Tibial artery (tissue), 4 donors: ENCODE measurements around the gene GPRC5D.

Experiments
- DNase-seq, 2 donors: peaks; one replicate each; pipeline ENCODE4 v3.0.0-alpha.2; 2019
- H3K27ac ChIP-seq, 2 donors: fragments of 200-600 bp; sonication (generic) in 1 of 2; 1 replicate in 1 of 2; 2 replicates in 1 of 2; pipeline ENCODE4 v1.5.1; 2018 to 2019; ENCODE audit warnings: mild to moderate bottlenecking in 1 of 2
- H3K27me3 ChIP-seq, 2 donors: fragments of 200-600 bp; sonication (generic) in 1 of 2; one replicate each; pipeline versions ENCODE4 v1.5.1 to v1.6.0; 2016 to 2019
- H3K36me3 ChIP-seq, 3 donors: fragments of 200-600 bp; sonication (generic) in 2 of 3; one replicate each; pipeline ENCODE4 v1.5.1; 2016 to 2019; ENCODE audit warnings: mild to moderate bottlenecking in 2 of 3
- H3K4me1 ChIP-seq, 4 donors: fragments of 200-600 bp; sonication (generic) in 2 of 4; 1 replicate in 3 of 4; 2 replicates in 1 of 4; pipeline ENCODE4 v1.5.1; 2016 to 2019
- H3K4me3 ChIP-seq, 2 donors: fragments of 200-600 bp; sonication (generic) in 1 of 2; 1 replicate in 1 of 2; 2 replicates in 1 of 2; pipeline ENCODE4 v1.5.1; 2018 to 2019; ENCODE audit warnings: mild to moderate bottlenecking in 2 of 2
- H3K9me3 ChIP-seq, 3 donors: fragments of 200-600 bp; sonication (generic) in 1 of 3; one replicate each; pipeline ENCODE4 v1.5.1; 2016 to 2019
- intact Hi-C: fragments of 100-400 bp; cut with DNase I; formaldehyde crosslinking; loops from one replicate; pipeline ENCODE4 v1.15.0; 2023; ENCODE audit warnings: low total_unique reads
- TF ChIP-seq, protein P1 (sequence below), 2 experiments: fragments of 200-600 bp in 1 of 2; fragments of 450-650 bp in 1 of 2; IDR thresholded peaks; one replicate each; pipeline ENCODE4 v1.5.1; 2017 to 2019; ENCODE audit warnings: antibody characterized with exemption in 2 of 2, mild to moderate bottlenecking in 1 of 2, moderate library complexity in 1 of 2

The GPRC5D gene

GRCh38 chr12:12915656-12916055, 36.3 kb downstream of the GPRC5D start:
- no peak for DNase-seq
- H3K36me3 ChIP-seq = peaks cover 13 to 25% (median 14%) of the 10 kb centered on the region in 3 donors
- H3K9me3 ChIP-seq = no peaks in the 10 kb centered on the region
- intact Hi-C loops = loop anchor here (5.0 to 10.0 kb wide), 3 partner anchors 67 to 1361 kb away; no protein-coding TSS in a partner anchor
- H3K4me3 ChIP-seq = no peak overlapping the region
- H3K27me3 ChIP-seq = no peaks in the 10 kb centered on the region
- TF ChIP-seq, protein P1, sequence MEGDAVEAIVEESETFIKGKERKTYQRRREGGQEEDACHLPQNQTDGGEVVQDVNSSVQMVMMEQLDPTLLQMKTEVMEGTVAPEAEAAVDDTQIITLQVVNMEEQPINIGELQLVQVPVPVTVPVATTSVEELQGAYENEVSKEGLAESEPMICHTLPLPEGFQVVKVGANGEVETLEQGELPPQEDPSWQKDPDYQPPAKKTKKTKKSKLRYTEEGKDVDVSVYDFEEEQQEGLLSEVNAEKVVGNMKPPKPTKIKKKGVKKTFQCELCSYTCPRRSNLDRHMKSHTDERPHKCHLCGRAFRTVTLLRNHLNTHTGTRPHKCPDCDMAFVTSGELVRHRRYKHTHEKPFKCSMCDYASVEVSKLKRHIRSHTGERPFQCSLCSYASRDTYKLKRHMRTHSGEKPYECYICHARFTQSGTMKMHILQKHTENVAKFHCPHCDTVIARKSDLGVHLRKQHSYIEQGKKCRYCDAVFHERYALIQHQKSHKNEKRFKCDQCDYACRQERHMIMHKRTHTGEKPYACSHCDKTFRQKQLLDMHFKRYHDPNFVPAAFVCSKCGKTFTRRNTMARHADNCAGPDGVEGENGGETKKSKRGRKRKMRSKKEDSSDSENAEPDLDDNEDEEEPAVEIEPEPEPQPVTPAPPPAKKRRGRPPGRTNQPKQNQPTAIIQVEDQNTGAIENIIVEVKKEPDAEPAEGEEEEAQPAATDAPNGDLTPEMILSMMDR (IDR thresholded peaks at IDR 0.05) = no peak
- H3K4me1 ChIP-seq = peaks cover 0 to 14% (median 8%) of the 10 kb centered on the region in 4 donors
- H3K27ac ChIP-seq = peak overlapping the region in 1 of 2 donors; percentile 43

GRCh38 chr12:12912711-12913110, 39.3 kb downstream of the GPRC5D start:
- intact Hi-C loops = loop anchor here (10.0 kb wide), 1 partner anchor 1358 kb away; no protein-coding TSS in a partner anchor
- no peak for DNase-seq
- H3K9me3 ChIP-seq = no peaks in the 10 kb centered on the region
- peaks cover 13 to 36% (median 21%) of the 10 kb centered on the region in 3 donors for H3K36me3 ChIP-seq
- peaks cover 0 to 34% (median 20%) of the 10 kb centered on the region in 4 donors for H3K4me1 ChIP-seq
- H3K27me3 ChIP-seq = no peaks in the 10 kb centered on the region
- no peak overlapping the region for H3K4me3 ChIP-seq
- TF ChIP-seq, protein P1 (IDR thresholded peaks at IDR 0.05) = no peak
- H3K27ac ChIP-seq = no peak overlapping the region

DNA sequence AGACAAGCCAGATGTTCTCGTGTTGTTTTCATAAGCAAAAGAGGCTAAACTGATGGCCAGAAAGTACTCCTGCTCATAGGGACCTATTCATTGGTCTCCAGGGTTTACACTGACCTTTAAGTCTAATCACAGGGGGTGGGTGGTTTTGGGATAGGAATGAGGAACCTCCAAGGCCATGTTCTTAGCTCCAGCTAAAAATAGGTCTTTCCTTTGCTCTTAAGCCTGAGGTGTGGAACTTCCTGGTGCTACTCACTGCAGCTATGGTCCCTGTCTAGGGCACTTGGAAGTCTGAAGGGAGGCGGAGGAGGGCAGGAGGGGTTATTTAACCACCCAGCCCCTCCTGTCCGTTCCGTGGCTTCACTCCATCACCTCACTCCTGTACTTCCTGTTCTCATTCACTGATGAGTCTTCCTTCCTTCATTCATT, 42.0 kb downstream of the GPRC5D start:
- no peaks in the 10 kb centered on the region for H3K9me3 ChIP-seq
- peak overlapping the region; percentile 49 to 50 for H3K27ac ChIP-seq
- no peaks in the 10 kb centered on the region for H3K27me3 ChIP-seq
- intact Hi-C loops = loop anchor here (10.0 kb wide), 1 partner anchor 1355 kb away; no protein-coding TSS in a partner anchor
- H3K36me3 ChIP-seq = peaks cover 13 to 36% (median 21%) of the 10 kb centered on the region in 3 donors
- DNase-seq = no peak
- H3K4me3 ChIP-seq = no peak overlapping the region
- TF ChIP-seq, protein P1 (IDR thresholded peaks at IDR 0.05) = no peak
- H3K4me1 ChIP-seq = peaks cover 0 to 21% (median 13%) of the 10 kb centered on the region in 4 donors

DNA sequence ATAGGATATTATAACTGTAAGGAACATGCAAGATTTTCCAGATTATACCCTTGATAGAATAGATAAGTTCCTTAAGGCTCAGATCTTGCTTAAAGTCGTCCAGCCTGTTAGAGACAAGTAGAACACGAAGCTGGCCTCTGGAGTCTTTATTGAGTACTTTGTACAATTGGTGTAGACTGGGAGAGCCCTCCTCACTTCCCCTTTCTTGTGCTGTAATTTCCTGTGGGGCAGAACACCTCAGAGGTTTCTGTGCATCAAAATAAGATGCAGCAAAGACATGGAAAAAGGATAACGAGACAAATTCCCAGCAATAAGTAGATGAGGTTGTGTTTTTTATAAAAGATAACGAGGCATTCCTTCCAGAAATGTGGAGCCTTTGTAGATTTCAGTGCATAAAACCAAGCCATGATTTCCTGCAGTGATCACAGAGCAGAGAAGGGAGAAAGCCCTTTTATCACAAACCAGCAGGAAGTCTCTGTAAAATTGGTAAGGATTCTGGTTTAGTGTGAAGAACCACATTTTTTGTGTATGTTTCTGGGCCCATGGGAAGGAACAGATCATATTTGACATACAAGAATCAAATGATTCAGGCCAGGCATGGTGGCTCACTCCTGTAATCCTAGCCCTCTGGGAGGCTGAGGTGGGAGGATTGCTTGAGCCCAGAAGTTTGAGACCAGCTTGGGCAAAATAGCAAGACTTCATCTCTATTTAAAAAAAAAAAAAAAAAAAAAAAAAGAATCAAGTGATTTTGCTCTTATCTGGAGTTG, 42.6 kb downstream of the GPRC5D start:
- H3K27ac ChIP-seq = peak overlapping the region; percentile 49 to 50
- peaks cover 13 to 36% (median 21%) of the 10 kb centered on the region in 3 donors for H3K36me3 ChIP-seq
- TF ChIP-seq, protein P1 (IDR thresholded peaks at IDR 0.05) = no peak
- intact Hi-C loops = no loop called here
- no peak overlapping the region for H3K4me3 ChIP-seq
- DNase-seq = no peak
- peaks cover 0 to 22% (median 13%) of the 10 kb centered on the region in 4 donors for H3K4me1 ChIP-seq
- no peaks in the 10 kb centered on the region for H3K27me3 ChIP-seq
- H3K9me3 ChIP-seq = no peaks in the 10 kb centered on the region

- Histone ChIP-seq H3K9me3 (no peaks in the 10 kb centered on the region), H3K27ac (no peak overlapping the region), H3K27me3 (no peaks in the 10 kb centered on the region), H3K36me3 (peaks cover 13 to 32% (median 21%) of the 10 kb centered on the region in 3 donors), H3K4me1 (peaks cover 0 to 29% (median 14%) of the 10 kb centered on the region in 4 donors), H3K4me3 (no peak overlapping the region)
- intact Hi-C loops = no loop called here
- TF ChIP-seq, protein P1 (IDR thresholded peaks at IDR 0.05) = no peak
- peak in 1 of 2 donors; percentile 44 for DNase-seq
These were observed 43.3 kb downstream of the GPRC5D start for GRCh38 chr12:12908711-12909110.
